Smooth muscle cell (in vitro differentiated cells): ENCODE data around the gene CLEC2D. TPM values are rescaled to one million over a fixed set of nuclear protein-coding genes. Genes with fewer than 3 reads are reported as not detected.
"Not testable (repeated sequence)": the region's sequence is repeated elsewhere in the genome, so short reads cannot be mapped to it uniquely, and the experiment has no call there.

ENCODE experiments used
- DNase-seq: peaks from one replicate; lab custom pipeline; 2025; ENCODE audit not compliant: unreplicated experiment; lab: John Stamatoyannopoulos, UW
- H2AFZ ChIP-seq: fragments of 200-600 bp; sonication (generic); 2 replicates; pipeline ENCODE4 v1.6.0; 2016; ENCODE audit warnings: antibody characterized with exemption, low read depth, mild to moderate bottlenecking
- H3F3A ChIP-seq: fragments of 200-600 bp; sonication (generic); 2 replicates; pipeline ENCODE4 v1.6.0; 2017; ENCODE audit warnings: antibody characterized with exemption, low read depth
- H3K27ac ChIP-seq: fragments of 200-600 bp; sonication (generic); 2 replicates; pipeline ENCODE4 v1.5.1; 2016; ENCODE audit warnings: low read depth, mild to moderate bottlenecking
- H3K27me3 ChIP-seq: fragments of 200-600 bp; sonication (generic); 2 replicates; pipeline ENCODE4 v1.6.1; 2016; ENCODE audit warnings: low read depth, mild to moderate bottlenecking
- H3K36me3 ChIP-seq: fragments of 200-600 bp; sonication (generic); 2 replicates; pipeline ENCODE4 v1.5.1; 2016; ENCODE audit warnings: low read depth
- H3K4me1 ChIP-seq: fragments of 200-600 bp; sonication (generic); 2 replicates; pipeline ENCODE4 v1.5.1; 2016; ENCODE audit warnings: low read depth
- H3K4me2 ChIP-seq: fragments of 200-600 bp; sonication (generic); 2 replicates; pipeline ENCODE4 v1.6.0; 2016; ENCODE audit warnings: mild to moderate bottlenecking
- H3K4me3 ChIP-seq: fragments of 200-600 bp; sonication (generic); 2 replicates; pipeline ENCODE4 v1.5.1; 2016; ENCODE audit warnings: mild to moderate bottlenecking
- H3K79me2 ChIP-seq: fragments of 200-600 bp; sonication (generic); 2 replicates; pipeline ENCODE4 v1.6.0; 2016; ENCODE audit warnings: low read depth, mild to moderate bottlenecking
- H3K9ac ChIP-seq: fragments of 200-600 bp; sonication (generic); 2 replicates; pipeline ENCODE4 v1.6.0; 2016; ENCODE audit warnings: low read depth
- H3K9me3 ChIP-seq: fragments of 200-600 bp; sonication (generic); replicated peaks from 2 replicates; pipeline ENCODE4 v1.5.1; 2016; ENCODE audit warnings: low read depth
- H4K20me1 ChIP-seq: fragments of 200-600 bp; sonication (generic); 2 replicates; pipeline ENCODE4 v1.6.0; 2016; ENCODE audit warnings: low read depth
- WGBS: methylation state at CpG from one replicate; pipeline ENCODE4 v1.1.7; 2016; ENCODE audit warnings: low lambda C conversion rate; 5-methylcytosine and 5-hydroxymethylcytosine counted together
- polyA plus RNA-seq: library from polyadenylated mRNA; unstranded; fragments of >200 nt; fragmentation: Nextera tagmentation; extraction: Ambion mirVana; gene quantifications from 2 replicates; pipeline ENCODE4 v1.2.1, GENCODE V29; 2016
- total RNA-seq: library from RNA; depleted of rRNA; stranded (reverse); fragments of >200 nt; gene quantifications from 2 replicates; pipeline ENCODE4 v1.2.3, GENCODE V29; 2014
- TF ChIP-seq, protein P1 (sequence below): fragments of 200-600 bp; sonication (generic); IDR thresholded peaks from 2 replicates; pipeline ENCODE4 v1.5.1; 2017; ENCODE audit warnings: borderline replicate concordance, mild to moderate bottlenecking, antibody characterized with exemption; ENCODE audit not compliant: insufficient read depth, poor library complexity, severe bottlenecking

CLEC2D gene
- total and polyA plus RNA-seq, 2 experiments from 2014 or later = 2.2 to 5.8 TPM

DNA sequence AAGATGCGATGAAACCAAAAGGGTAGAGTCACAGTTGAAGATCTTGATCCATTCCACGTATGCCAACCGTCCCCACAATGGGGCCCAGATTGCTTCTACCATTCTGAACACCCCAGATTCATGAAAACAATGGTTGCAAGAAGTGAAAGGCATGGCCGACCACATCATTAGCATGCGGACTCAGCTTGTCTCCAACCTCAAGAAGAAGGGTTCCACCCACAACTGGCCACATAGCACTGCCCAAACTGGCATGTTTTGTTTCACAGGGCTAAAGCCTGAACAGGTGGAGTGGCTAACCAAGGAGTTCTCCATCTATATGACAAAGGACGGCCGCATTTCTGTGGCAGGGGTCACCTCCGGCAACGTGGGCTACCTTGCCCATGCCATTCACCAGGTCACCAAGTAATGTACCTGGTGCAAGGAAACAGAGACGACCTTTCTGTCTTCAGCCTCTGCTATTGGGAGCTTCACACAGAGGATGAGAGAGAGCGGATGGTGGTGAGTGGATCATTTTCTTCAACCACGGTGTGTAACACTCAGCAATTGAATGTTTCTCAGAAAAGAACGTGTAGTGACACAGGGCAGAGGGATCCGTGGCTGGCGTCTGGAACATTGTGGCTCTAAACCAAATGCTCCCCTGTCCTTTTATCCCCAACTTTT lies 26.8 kb upstream of the CLEC2D start:
- H3K4me1 ChIP-seq = peaks cover 11% of the 10 kb centered on the region
- H2AFZ ChIP-seq = no peak overlapping the region
- no peaks in the 10 kb centered on the region for H3K27me3 ChIP-seq
- TF ChIP-seq, protein P1, sequence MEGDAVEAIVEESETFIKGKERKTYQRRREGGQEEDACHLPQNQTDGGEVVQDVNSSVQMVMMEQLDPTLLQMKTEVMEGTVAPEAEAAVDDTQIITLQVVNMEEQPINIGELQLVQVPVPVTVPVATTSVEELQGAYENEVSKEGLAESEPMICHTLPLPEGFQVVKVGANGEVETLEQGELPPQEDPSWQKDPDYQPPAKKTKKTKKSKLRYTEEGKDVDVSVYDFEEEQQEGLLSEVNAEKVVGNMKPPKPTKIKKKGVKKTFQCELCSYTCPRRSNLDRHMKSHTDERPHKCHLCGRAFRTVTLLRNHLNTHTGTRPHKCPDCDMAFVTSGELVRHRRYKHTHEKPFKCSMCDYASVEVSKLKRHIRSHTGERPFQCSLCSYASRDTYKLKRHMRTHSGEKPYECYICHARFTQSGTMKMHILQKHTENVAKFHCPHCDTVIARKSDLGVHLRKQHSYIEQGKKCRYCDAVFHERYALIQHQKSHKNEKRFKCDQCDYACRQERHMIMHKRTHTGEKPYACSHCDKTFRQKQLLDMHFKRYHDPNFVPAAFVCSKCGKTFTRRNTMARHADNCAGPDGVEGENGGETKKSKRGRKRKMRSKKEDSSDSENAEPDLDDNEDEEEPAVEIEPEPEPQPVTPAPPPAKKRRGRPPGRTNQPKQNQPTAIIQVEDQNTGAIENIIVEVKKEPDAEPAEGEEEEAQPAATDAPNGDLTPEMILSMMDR = no peak
- peaks cover 11% of the 10 kb centered on the region for H3F3A ChIP-seq
- no peak overlapping the region for H3K27ac ChIP-seq
- H4K20me1 ChIP-seq = no peaks in the 10 kb centered on the region
- no peak overlapping the region for H3K4me2 ChIP-seq
- no peak for DNase-seq
- H3K4me3 ChIP-seq = no peak overlapping the region
- H3K9ac ChIP-seq = no peak overlapping the region
- no peaks in the 10 kb centered on the region for H3K36me3 ChIP-seq
- 89% methylated on average over 15 of the region's 15 CpGs for WGBS
- no peaks in the 10 kb centered on the region for H3K9me3 ChIP-seq
- H3K79me2 ChIP-seq = no peaks in the 10 kb centered on the region

DNA sequence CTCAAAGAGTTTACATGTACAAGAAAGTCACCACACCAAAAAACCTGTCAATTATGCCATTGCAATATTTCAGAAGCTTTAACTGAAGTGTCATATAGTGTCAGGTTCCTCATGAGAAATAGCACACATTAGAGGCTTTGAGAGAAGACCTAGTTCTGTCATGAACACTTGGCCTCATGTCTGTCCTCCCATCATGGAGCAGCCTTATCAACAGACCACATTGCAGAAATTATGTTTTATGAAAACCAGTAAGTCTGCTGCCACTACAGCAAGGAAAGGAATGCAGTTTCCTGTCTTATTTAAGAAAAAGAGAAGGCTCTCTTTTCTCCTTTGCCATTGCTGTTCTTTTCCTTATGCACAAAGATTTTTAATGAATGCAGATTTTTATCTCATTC lies 26.2 kb upstream of the CLEC2D start:
- Histone ChIP-seq H3K79me2 (no peaks in the 10 kb centered on the region), H3K36me3 (no peaks in the 10 kb centered on the region), H3K4me3 (no peak overlapping the region), H3K27ac (no peak overlapping the region), H3F3A (peaks cover 11% of the 10 kb centered on the region), H3K9ac (no peak overlapping the region), H3K4me2 (no peak overlapping the region), H4K20me1 (no peaks in the 10 kb centered on the region), H3K4me1 (peaks cover 11% of the 10 kb centered on the region), H3K9me3 (no peaks in the 10 kb centered on the region), H2AFZ (no peak overlapping the region), H3K27me3 (no peaks in the 10 kb centered on the region)
- TF ChIP-seq, protein P1 = no peak
- no peak for DNase-seq

DNA sequence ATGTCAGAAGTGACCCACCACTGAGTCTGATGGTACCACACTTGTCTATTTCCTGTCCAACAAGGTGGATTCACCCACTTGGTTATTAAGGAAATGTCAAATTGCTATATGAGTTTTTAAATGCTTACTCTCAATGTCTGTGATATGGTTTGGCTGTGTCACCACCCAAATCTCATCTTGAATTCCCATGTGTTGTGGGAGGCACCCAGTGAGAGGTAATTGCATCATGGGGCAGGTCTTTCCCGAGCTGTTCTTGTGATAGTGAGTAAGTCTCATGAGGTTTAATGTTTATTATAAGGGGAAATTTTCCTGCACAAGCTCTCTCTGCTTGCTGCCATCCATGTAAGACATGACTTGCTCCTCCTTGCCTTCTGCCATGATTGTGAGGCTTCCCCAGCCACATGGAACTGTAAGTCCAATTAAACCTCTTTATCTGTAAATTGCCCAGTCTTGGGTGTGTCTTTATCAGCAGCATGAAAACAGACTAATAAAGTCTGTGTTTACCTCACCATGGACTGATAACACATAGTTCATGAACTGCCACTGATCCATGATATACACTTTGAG lies 24.4 kb upstream of the CLEC2D start:
- not testable (repeated sequence) for H2AFZ ChIP-seq, DNase-seq
- peaks cover 25% of the 10 kb centered on the region for H3K4me1 ChIP-seq

DNA sequence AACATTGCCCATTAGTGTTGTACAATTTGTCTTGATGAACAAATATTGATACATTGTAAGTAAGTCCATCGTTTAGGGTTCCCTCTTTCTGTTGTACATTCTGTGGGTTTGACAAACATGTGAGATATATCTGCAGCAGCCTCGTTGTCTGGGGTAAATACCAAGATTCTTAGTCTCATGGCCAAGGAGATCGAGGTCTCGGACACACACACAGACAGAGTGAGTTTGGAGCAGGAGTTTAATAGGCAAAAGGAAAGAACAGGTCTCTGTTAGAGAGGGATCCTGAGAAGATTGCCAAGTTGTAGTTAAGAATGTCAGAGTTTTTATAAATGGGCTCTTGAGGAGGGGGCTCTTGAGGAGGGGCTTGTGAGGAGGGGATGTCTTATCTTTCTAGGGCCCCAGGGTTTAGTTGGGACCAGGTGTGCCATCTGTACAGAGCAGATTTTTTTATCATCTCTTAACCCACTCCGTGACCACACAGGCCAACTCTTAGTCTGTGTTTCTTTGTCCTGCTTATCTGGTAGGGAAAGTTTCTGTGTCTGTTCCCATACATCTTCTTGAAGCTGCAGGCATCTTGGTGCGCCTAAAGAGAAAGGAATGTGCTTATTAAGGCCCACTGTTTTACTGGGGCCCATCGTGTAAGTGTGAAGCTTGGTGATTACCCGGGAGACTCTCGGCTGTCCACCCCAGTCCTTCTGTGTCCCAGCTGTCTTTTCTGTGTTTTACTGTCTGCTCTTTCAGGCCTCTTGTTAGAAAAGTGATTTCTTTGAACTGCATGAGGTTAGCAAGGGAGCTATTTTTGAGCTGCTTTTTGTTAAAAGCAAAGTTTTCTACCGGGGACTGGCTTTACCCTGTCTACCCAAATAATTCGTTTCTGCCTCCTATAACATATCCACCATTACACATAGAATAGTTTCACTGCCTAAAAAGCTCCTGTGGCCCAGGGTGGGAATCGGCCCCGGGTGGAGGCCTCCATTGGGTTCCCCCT lies 22.4 kb upstream of the CLEC2D start:
- H3F3A ChIP-seq = peaks cover 16% of the 10 kb centered on the region
- H3K9ac ChIP-seq = peak overlapping the region; percentile 86
- H3K36me3 ChIP-seq = no peaks in the 10 kb centered on the region
- DNase-seq = no peak
- H3K4me1 ChIP-seq = peaks cover 28% of the 10 kb centered on the region
- WGBS = 13% methylated on average over 13 of the region's 13 CpGs
- no peaks in the 10 kb centered on the region for H3K9me3 ChIP-seq
- no peaks in the 10 kb centered on the region for H4K20me1 ChIP-seq
- H3K27ac ChIP-seq = peak overlapping the region; percentile 97
- H2AFZ ChIP-seq = peak overlapping the region; percentile 47
- H3K4me2 ChIP-seq = peak overlapping the region; percentile 88
- TF ChIP-seq, protein P1 = no peak
- H3K4me3 ChIP-seq = peak overlapping the region; percentile 59
- no peaks in the 10 kb centered on the region for H3K27me3 ChIP-seq
- H3K79me2 ChIP-seq = peaks cover 14% of the 10 kb centered on the region

More for the DNA sequence above, 24.4 kb upstream of the CLEC2D start:
- 95% methylated on average over 1 of the region's 1 CpG for WGBS
- H3K79me2 ChIP-seq, H3K4me3 ChIP-seq, H3K27ac ChIP-seq, H3K4me2 ChIP-seq, H4K20me1 ChIP-seq, H3K36me3 ChIP-seq, H3K27me3 ChIP-seq, H3K9ac ChIP-seq, H3K9me3 ChIP-seq: not testable (repeated sequence)
- peaks cover 16% of the 10 kb centered on the region for H3F3A ChIP-seq
